Loucy (cell line): ENCODE measurements around the gene DNAH17.

Experiments used
- H2AFZ ChIP-seq: fragments of 200-600 bp; sonication (generic); 2 replicates; pipeline ENCODE4 v1.6.0; 2016; ENCODE audit warnings: antibody characterized with exemption, mild to moderate bottlenecking, low read length, moderate library complexity
- H3F3A ChIP-seq: fragments of 200-600 bp; 2 replicates; pipeline ENCODE4 v1.6.0; 2016; ENCODE audit warnings: antibody characterized with exemption, low read depth, mild to moderate bottlenecking
- H3K27me3 ChIP-seq: fragments of 200-600 bp; sonication (generic); 2 replicates; pipeline ENCODE4 v1.6.1; 2014; ENCODE audit warnings: low read length, mild to moderate bottlenecking; ENCODE audit not compliant: insufficient read depth, poor library complexity, severe bottlenecking
- H3K36me3 ChIP-seq: fragments of 200-600 bp; sonication (generic); 2 replicates; pipeline ENCODE4 v1.6.1; 2016; ENCODE audit warnings: low read length; ENCODE audit not compliant: insufficient read depth
- H3K4me1 ChIP-seq: fragments of 200-600 bp; sonication (generic); 2 replicates; pipeline ENCODE4 v1.5.1; 2014; ENCODE audit warnings: low read length, mild to moderate bottlenecking; ENCODE audit not compliant: insufficient read depth, poor library complexity, severe bottlenecking
- H3K4me2 ChIP-seq: fragments of 200-600 bp; sonication (generic); 2 replicates; pipeline ENCODE4 v1.6.0; 2014; ENCODE audit warnings: antibody characterized with exemption, low read length, low read depth, mild to moderate bottlenecking; ENCODE audit not compliant: poor library complexity, severe bottlenecking
- H3K4me3 ChIP-seq: fragments of 200-600 bp; sonication (generic); 2 replicates; pipeline ENCODE4 v1.5.1; 2014; ENCODE audit warnings: low read length, mild to moderate bottlenecking, mixed read lengths; ENCODE audit not compliant: poor library complexity, severe bottlenecking
- H3K79me2 ChIP-seq: fragments of 200-600 bp; sonication (generic); 2 replicates; pipeline ENCODE4 v1.6.1; 2014; ENCODE audit warnings: low read length; ENCODE audit not compliant: insufficient read depth
- H3K9ac ChIP-seq: fragments of 200-600 bp; sonication (generic); 2 replicates; pipeline ENCODE4 v1.6.0; 2014; ENCODE audit warnings: mild to moderate bottlenecking, low read depth, low read length, moderate library complexity; ENCODE audit not compliant: poor library complexity, severe bottlenecking
- H3K9me2 ChIP-seq: fragments of 200-600 bp; sonication (generic); replicated peaks from 2 replicates; pipeline ENCODE4 v1.6.1; 2016; ENCODE audit warnings: low read depth, low read length, mixed read lengths
- H3K9me3 ChIP-seq: fragments of 200-600 bp; sonication (generic); 2 replicates; pipeline ENCODE4 v1.6.1; 2014; ENCODE audit warnings: mild to moderate bottlenecking, antibody characterized with exemption, low read length, low read depth; ENCODE audit not compliant: insufficient read depth
- H4K20me1 ChIP-seq: fragments of 200-600 bp; sonication (generic); 2 replicates; pipeline ENCODE4 v1.6.0; 2014; ENCODE audit warnings: antibody characterized with exemption, low read length, mild to moderate bottlenecking; ENCODE audit not compliant: insufficient read depth, poor library complexity, severe bottlenecking
- CTCF ChIP-seq: fragments of 200-600 bp; sonication (generic); conservative IDR thresholded peaks from 2 replicates; pipeline ENCODE4 v1.5.1; 2014; ENCODE audit warnings: mild to moderate bottlenecking, antibody characterized with exemption, low read length
- EZH2phosphoT487 ChIP-seq: fragments of 200-600 bp; IDR thresholded peaks from 2 replicates; pipeline ENCODE4 v1.6.1; 2018; ENCODE audit warnings: antibody characterized with exemption, mild to moderate bottlenecking, moderate library complexity, borderline replicate concordance

The DNAH17 gene

GRCh38 chr17:78407387-78408000 is 169.7 kb downstream of the DNAH17 start:
- H3K4me1 ChIP-seq, result peaks cover 4% of the 10 kb centered on the region
- TF ChIP-seq EZH2phosphoT487 (no peak), CTCF (no peak)
- H3F3A ChIP-seq, result no peaks in the 10 kb centered on the region
- peaks cover 39% of the 10 kb centered on the region; the same call in 1 of the 2 replicates for H3K79me2 ChIP-seq
- no peaks in the 10 kb centered on the region for H3K27me3 ChIP-seq
- no peak overlapping the region for H3K4me2 ChIP-seq
- no peaks in the 10 kb centered on the region for H3K9me3 ChIP-seq
- H2AFZ ChIP-seq, result no peak overlapping the region
- H3K36me3 ChIP-seq, result peaks cover 75% of the 10 kb centered on the region; the same call in 1 of the 2 replicates
- no peak overlapping the region for H3K4me3 ChIP-seq
- H3K9me2 ChIP-seq, result no peaks in the 10 kb centered on the region
- peaks cover 14% of the 10 kb centered on the region for H4K20me1 ChIP-seq
- no peak overlapping the region for H3K9ac ChIP-seq

GRCh38 chr17:78406920-78407319 is 170.3 kb downstream of the DNAH17 start:
- H3K9me3 ChIP-seq, result no peaks in the 10 kb centered on the region
- no peaks in the 10 kb centered on the region for H3K9me2 ChIP-seq
- TF ChIP-seq EZH2phosphoT487 (no peak), CTCF (no peak)
- peaks cover 9% of the 10 kb centered on the region for H4K20me1 ChIP-seq
- peaks cover 4% of the 10 kb centered on the region for H3K4me1 ChIP-seq
- H3K36me3 ChIP-seq, result peaks cover 74% of the 10 kb centered on the region; the same call in 1 of the 2 replicates
- no peaks in the 10 kb centered on the region for H3F3A ChIP-seq
- H2AFZ ChIP-seq, result no peak overlapping the region
- H3K4me2 ChIP-seq, result no peak overlapping the region
- H3K9ac ChIP-seq, result no peak overlapping the region
- no peak overlapping the region for H3K4me3 ChIP-seq
- peaks cover 35% of the 10 kb centered on the region; the same call in 1 of the 2 replicates for H3K79me2 ChIP-seq
- no peaks in the 10 kb centered on the region for H3K27me3 ChIP-seq

- peaks cover 79% of the 10 kb centered on the region; the same call in 1 of the 2 replicates for H3K36me3 ChIP-seq
- TF ChIP-seq EZH2phosphoT487 (no peak), CTCF (no peak)
- no peaks in the 10 kb centered on the region for H3K9me2 ChIP-seq
- no peak overlapping the region for H3K4me3 ChIP-seq
- peaks cover 34% of the 10 kb centered on the region; the same call in 1 of the 2 replicates for H3K79me2 ChIP-seq
- no peaks in the 10 kb centered on the region for H3K9me3 ChIP-seq
- H3F3A ChIP-seq, result no peaks in the 10 kb centered on the region
- peaks cover 8% of the 10 kb centered on the region for H4K20me1 ChIP-seq
- H3K9ac ChIP-seq, result no peak overlapping the region
- no peaks in the 10 kb centered on the region for H3K27me3 ChIP-seq
- H3K4me2 ChIP-seq, result no peak overlapping the region
- peaks cover 4% of the 10 kb centered on the region for H3K4me1 ChIP-seq
- H2AFZ ChIP-seq, result no peak overlapping the region
Measured at GRCh38 chr17:78406396-78406795, 170.8 kb downstream of the DNAH17 start.
